ENCODE measurements around the gene DNAJA2. TPM values are rescaled to one million over a fixed set of nuclear protein-coding genes. Genes with fewer than 3 reads are reported as not detected.

The DNAJA2 gene
- total RNA-seq, 2 experiments from 2014 or later, result 43.3 to 61.6 TPM

DNA sequence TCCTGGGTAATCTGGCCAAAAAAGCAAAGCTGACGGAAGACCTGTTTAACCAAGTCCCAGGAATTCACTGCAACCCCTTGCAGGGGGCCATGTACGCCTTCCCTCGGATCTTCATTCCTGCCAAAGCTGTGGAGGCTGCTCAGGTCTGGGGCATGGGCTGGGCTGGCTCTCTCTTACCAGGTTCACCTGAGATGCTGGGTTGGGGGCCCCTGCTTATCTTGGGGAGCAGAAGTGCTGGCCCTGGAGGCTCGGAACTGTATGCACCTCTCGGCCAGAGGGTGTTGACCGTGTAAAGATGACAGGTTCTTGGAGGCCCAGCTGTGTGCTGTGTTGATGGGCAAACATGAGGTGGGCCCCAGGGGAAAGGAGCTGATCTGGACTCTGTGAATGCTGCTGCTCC lies 49.1 kb downstream of the DNAJA2 start:
- H3K9me3 ChIP-seq (ENCODE audit: low read length), result no peaks in the 10 kb centered on the region
- no peaks in the 10 kb centered on the region for H3K9me2 ChIP-seq (ENCODE audit: insufficient read depth, low read length)
- H2AFZ ChIP-seq (ENCODE audit: low read length), result no peak overlapping the region
- no peak overlapping the region for H3K4me3 ChIP-seq (ENCODE audit: low read depth, low read length, poor library complexity, severe bottlenecking)
- TF ChIP-seq CTCF (conservative IDR thresholded peaks at IDR 0.05; ENCODE audit: low read length) (no peak), EZH2phosphoT487 (IDR thresholded peaks at IDR 0.05; ENCODE audit: borderline replicate concordance, low read depth, low read length) (no peak)
- no peak overlapping the region for H3K4me2 ChIP-seq (ENCODE audit: low read length)
- DNase-seq (ENCODE audit: low spot score), result no peak
- no peaks in the 10 kb centered on the region for H3K79me2 ChIP-seq (ENCODE audit: insufficient read depth, low read depth, low read length)
- POLR2A ChIA-PET, result interaction anchor here (0.6 kb wide), 1 partner anchor 9 kb away, joined by 3 read pairs; no protein-coding TSS in a partner anchor
- CTCF ChIA-PET (ENCODE audit: unreplicated experiment), result no interaction called here
- H3K4me1 ChIP-seq (ENCODE audit: insufficient read depth, low read length, poor library complexity, severe bottlenecking), result peaks cover under 1% of the 10 kb centered on the region
- no peaks in the 10 kb centered on the region for H4K20me1 ChIP-seq (ENCODE audit: insufficient read depth, low read length)
- H3K36me3 ChIP-seq (ENCODE audit: insufficient read depth, low read length), result peaks cover 57% of the 10 kb centered on the region
- H3K27ac ChIP-seq (ENCODE audit: low read depth, low read length, poor library complexity, severe bottlenecking), result no peak overlapping the region
- BruUV-seq (replicated peaks), result no TSS peak
- intact Hi-C loops (cut with micrococcal nuclease; ENCODE audit: unreplicated experiment), result no loop called here

DNA sequence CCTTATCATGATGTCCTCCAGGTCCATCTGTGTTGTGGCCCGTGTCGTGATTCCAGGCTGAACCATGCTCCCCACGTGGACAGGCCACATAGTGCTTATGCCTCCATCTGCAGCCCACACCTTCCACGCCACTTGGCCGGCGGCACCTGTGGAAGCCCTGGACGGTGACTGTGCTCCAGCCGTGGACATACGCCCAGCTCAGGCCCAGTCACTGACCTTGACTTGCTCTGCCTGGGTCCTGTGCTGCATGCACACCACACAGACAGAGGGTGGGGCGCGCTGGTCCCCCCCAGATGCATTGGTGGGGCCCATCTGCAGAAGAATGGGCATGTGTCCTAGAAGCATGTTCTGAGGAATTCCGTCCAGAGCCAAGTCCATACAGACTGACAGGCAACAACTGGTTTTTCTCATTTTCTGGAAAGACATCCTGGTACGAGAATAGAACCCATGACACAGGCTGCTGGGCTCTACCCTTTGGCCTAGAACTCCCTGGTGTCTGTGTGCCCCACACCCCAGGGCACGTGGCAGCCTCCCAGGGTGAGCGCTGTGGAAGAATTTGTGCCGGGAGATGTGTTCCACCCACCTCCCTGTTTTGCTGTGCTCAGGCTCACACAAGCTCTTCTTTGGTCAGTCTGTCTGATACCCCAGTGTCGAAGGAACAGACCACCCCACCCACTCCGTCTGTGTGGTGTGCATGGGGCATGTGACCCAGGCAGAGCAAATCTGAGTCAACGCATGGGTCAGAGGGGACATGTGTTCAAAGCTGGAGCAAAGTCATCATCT lies 49.8 kb downstream of the DNAJA2 start:
- no peaks in the 10 kb centered on the region for H3K9me3 ChIP-seq (ENCODE audit: low read length)
- no peak for DNase-seq (ENCODE audit: low spot score)
- POLR2A ChIA-PET, result no interaction called here
- H3K36me3 ChIP-seq (ENCODE audit: insufficient read depth, low read length), result peaks cover 56% of the 10 kb centered on the region
- no peak overlapping the region for H3K4me2 ChIP-seq (ENCODE audit: low read length)
- no TSS peak for BruUV-seq (replicated peaks)
- intact Hi-C loops (cut with micrococcal nuclease; ENCODE audit: unreplicated experiment), result no loop called here
- CTCF ChIA-PET (ENCODE audit: unreplicated experiment), result no interaction called here
- no peak overlapping the region for H2AFZ ChIP-seq (ENCODE audit: low read length)
- no peak overlapping the region for H3K4me3 ChIP-seq (ENCODE audit: low read depth, low read length, poor library complexity, severe bottlenecking)
- H3K27ac ChIP-seq (ENCODE audit: low read depth, low read length, poor library complexity, severe bottlenecking), result no peak overlapping the region
- H3K9me2 ChIP-seq (ENCODE audit: insufficient read depth, low read length), result no peaks in the 10 kb centered on the region
- H3K4me1 ChIP-seq (ENCODE audit: insufficient read depth, low read length, poor library complexity, severe bottlenecking), result peaks cover 7% of the 10 kb centered on the region
- no peaks in the 10 kb centered on the region for H3K79me2 ChIP-seq (ENCODE audit: insufficient read depth, low read depth, low read length)
- TF ChIP-seq CTCF (conservative IDR thresholded peaks at IDR 0.05; ENCODE audit: low read length), result no peak
- no peak for TF ChIP-seq EZH2phosphoT487 (IDR thresholded peaks at IDR 0.05; ENCODE audit: borderline replicate concordance, low read depth, low read length)
- no peaks in the 10 kb centered on the region for H4K20me1 ChIP-seq (ENCODE audit: insufficient read depth, low read length)

GRCh38 chr16:46922239-46922638 lies 51.2 kb downstream of the DNAJA2 start:
- H3K27ac ChIP-seq (ENCODE audit: low read depth, low read length, poor library complexity, severe bottlenecking), result no peak overlapping the region
- POLR2A ChIA-PET, result no interaction called here
- no peak for DNase-seq (ENCODE audit: low spot score)
- no peaks in the 10 kb centered on the region for H4K20me1 ChIP-seq (ENCODE audit: insufficient read depth, low read length)
- H3K4me3 ChIP-seq (ENCODE audit: low read depth, low read length, poor library complexity, severe bottlenecking), result no peak overlapping the region
- H2AFZ ChIP-seq (ENCODE audit: low read length), result no peak overlapping the region
- no peaks in the 10 kb centered on the region for H3K9me3 ChIP-seq (ENCODE audit: low read length)
- CTCF ChIA-PET (ENCODE audit: unreplicated experiment), result no interaction called here
- no peaks in the 10 kb centered on the region for H3K9me2 ChIP-seq (ENCODE audit: insufficient read depth, low read length)
- BruUV-seq (replicated peaks), result no TSS peak
- intact Hi-C loops (cut with micrococcal nuclease; ENCODE audit: unreplicated experiment), result no loop called here
- H3K4me2 ChIP-seq (ENCODE audit: low read length), result no peak overlapping the region
- peaks cover 68% of the 10 kb centered on the region for H3K36me3 ChIP-seq (ENCODE audit: insufficient read depth, low read length)
- peaks cover 12% of the 10 kb centered on the region for H3K4me1 ChIP-seq (ENCODE audit: insufficient read depth, low read length, poor library complexity, severe bottlenecking)
- H3K79me2 ChIP-seq (ENCODE audit: insufficient read depth, low read depth, low read length), result no peaks in the 10 kb centered on the region
- TF ChIP-seq EZH2phosphoT487 (IDR thresholded peaks at IDR 0.05; ENCODE audit: borderline replicate concordance, low read depth, low read length) (no peak), CTCF (conservative IDR thresholded peaks at IDR 0.05; ENCODE audit: low read length) (no peak)
